ENCODE results near the gene NTF4. TPM values are rescaled to one million over a fixed set of nuclear protein-coding genes. Genes with fewer than 3 reads are reported as not detected.
"Not testable (repeated sequence)": the region's sequence is repeated elsewhere in the genome, so short reads cannot be mapped to it uniquely, and the experiment has no call there.

Gene NTF4
- total and polyA plus RNA-seq, 7 donors, result 1.8 to 7.4 (median 5.6) TPM

DNA sequence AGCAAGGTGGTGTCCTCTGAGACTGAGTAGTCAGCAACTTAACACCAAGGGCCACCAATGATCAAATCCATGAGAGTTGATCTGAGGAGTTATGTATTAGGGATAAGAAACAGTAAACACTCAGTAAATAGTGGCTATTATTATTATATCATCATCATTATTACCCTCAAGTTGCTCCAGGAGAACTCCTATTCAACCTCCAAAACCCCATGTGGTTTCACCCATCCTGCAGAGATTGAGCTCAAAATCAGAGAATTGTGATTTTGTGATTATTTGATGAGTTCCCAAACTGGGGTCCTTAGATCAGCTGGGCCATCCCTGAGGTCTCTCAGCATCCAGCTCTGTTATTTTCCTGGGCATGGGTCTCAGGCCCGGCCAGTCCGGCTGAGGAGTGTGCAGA lies 3.6 kb downstream of the NTF4 start:
- no peak for ATAC-seq
- DNase-seq, result no peak
- 96 to 100% (median 100%) methylated on average over 2 of the region's 2 CpGs for WGBS, 3 donors
- H3K27me3 ChIP-seq (ENCODE audit: insufficient read depth in 3 of 3, low read length in 2 of 3), result no peaks in the 10 kb centered on the region
- intact Hi-C loops (cut with DNase I), result no loop called here
- no peak overlapping the region for H3K4me3 ChIP-seq
- TF ChIP-seq, protein P1, sequence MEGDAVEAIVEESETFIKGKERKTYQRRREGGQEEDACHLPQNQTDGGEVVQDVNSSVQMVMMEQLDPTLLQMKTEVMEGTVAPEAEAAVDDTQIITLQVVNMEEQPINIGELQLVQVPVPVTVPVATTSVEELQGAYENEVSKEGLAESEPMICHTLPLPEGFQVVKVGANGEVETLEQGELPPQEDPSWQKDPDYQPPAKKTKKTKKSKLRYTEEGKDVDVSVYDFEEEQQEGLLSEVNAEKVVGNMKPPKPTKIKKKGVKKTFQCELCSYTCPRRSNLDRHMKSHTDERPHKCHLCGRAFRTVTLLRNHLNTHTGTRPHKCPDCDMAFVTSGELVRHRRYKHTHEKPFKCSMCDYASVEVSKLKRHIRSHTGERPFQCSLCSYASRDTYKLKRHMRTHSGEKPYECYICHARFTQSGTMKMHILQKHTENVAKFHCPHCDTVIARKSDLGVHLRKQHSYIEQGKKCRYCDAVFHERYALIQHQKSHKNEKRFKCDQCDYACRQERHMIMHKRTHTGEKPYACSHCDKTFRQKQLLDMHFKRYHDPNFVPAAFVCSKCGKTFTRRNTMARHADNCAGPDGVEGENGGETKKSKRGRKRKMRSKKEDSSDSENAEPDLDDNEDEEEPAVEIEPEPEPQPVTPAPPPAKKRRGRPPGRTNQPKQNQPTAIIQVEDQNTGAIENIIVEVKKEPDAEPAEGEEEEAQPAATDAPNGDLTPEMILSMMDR (IDR thresholded peaks at IDR 0.05), result no peak
- no peaks in the 10 kb centered on the region for H3K9me3 ChIP-seq
- H3K36me3 ChIP-seq (ENCODE audit: insufficient read depth in 1 of 2, low read depth in 1 of 2), result no peaks in the 10 kb centered on the region
- H3K27ac ChIP-seq, result no peak overlapping the region
- peaks cover 11% of the 10 kb centered on the region for H3K4me1 ChIP-seq

GRCh38 chr19:49059053-49059452 lies 5.6 kb downstream of the NTF4 start:
- 28 to 38% (median 34%) methylated on average over 9 of the region's 9 CpGs for WGBS, 3 donors
- Histone ChIP-seq H3K36me3 (ENCODE audit: insufficient read depth in 1 of 2, low read depth in 1 of 2) (no peaks in the 10 kb centered on the region), H3K4me3 (no peak overlapping the region), H3K4me1 (peaks cover 5% of the 10 kb centered on the region), H3K9me3 (no peaks in the 10 kb centered on the region), H3K27me3 (ENCODE audit: insufficient read depth in 3 of 3, low read length in 2 of 3) (no peaks in the 10 kb centered on the region), H3K27ac (no peak overlapping the region)
- TF ChIP-seq, protein P1 (IDR thresholded peaks at IDR 0.05), result no peak
- intact Hi-C loops (cut with DNase I), result loop anchor here in 1 of 2 donors (5.0 kb wide), 1 partner anchor 47 kb away; no protein-coding TSS in a partner anchor
- ATAC-seq, result no peak
- no peak for DNase-seq

DNA sequence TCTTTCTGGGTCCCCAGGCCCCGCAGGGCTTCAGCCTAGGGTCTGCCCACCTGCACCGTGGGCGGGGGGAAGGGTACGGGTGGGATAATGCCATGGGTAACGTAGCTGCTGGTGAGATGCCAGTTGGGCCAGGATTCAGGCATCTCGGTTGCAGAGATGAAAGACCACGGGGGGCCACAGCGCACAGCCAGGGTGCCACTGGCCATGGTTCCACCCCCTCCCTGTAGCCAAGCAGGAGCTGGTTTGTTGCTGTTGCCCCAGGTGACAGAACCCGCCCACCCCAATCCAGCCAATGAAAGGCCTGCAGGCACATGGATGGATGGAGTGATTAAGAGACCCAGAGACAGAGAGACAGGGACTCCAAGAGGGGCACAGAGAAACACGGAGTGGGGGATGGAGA lies 6.1 kb downstream of the NTF4 start:
- no peaks in the 10 kb centered on the region for H3K9me3 ChIP-seq
- DNase-seq (peak; percentile 54 to 84), ATAC-seq (peak; percentile 54 to 82 (median 70))
- peak overlapping the region; percentile 82 for H3K4me3 ChIP-seq
- no peaks in the 10 kb centered on the region for H3K27me3 ChIP-seq (ENCODE audit: insufficient read depth in 3 of 3, low read length in 2 of 3)
- no peaks in the 10 kb centered on the region for H3K36me3 ChIP-seq (ENCODE audit: insufficient read depth in 1 of 2, low read depth in 1 of 2)
- intact Hi-C loops (cut with DNase I), result loop anchor here in 1 of 2 donors (5.0 kb wide), 1 partner anchor 46 kb away; no protein-coding TSS in a partner anchor
- peaks cover 5% of the 10 kb centered on the region for H3K4me1 ChIP-seq
- WGBS, 3 donors, result 32 to 46% (median 39%) methylated on average over 10 of the region's 10 CpGs
- TF ChIP-seq, protein P1 (IDR thresholded peaks at IDR 0.05), result no peak
- no peak overlapping the region for H3K27ac ChIP-seq

GRCh38 chr19:49057636-49058234 lies 6.9 kb downstream of the NTF4 start, which contains the start of gene CGB7:
CGB7 (minus strand) TSS chr19:49057749; CDS start chr19:49055375, 2,374 bp downstream.
- TF ChIP-seq, protein P1 (IDR thresholded peaks at IDR 0.05), result no peak
- H3K9me3 ChIP-seq, result no peaks in the 10 kb centered on the region
- DNase-seq (peak; percentile 76 to 84), ATAC-seq (peak; percentile 67 to 82 (median 72))
- no peaks in the 10 kb centered on the region for H3K36me3 ChIP-seq (ENCODE audit: insufficient read depth in 1 of 2, low read depth in 1 of 2)
- intact Hi-C loops (cut with DNase I), result loop anchor here in 1 of 2 donors (5.0 kb wide), 1 partner anchor 45 kb away; no protein-coding TSS in a partner anchor
- peak within 1 kb of the TSS; percentile 82 for H3K4me3 ChIP-seq
- no peaks in the 10 kb centered on the region for H3K27me3 ChIP-seq (ENCODE audit: insufficient read depth in 3 of 3, low read length in 2 of 3)
- peak within 1 kb of the TSS; percentile 67 for H3K27ac ChIP-seq
- H3K4me1 ChIP-seq, result peaks cover 5% of the 10 kb centered on the region
- WGBS, 3 donors, result 1 to 2% (median 2%) methylated on average over 34 to 38 of the region's 38 CpGs

- WGBS, 3 donors, result 1 to 3% (median 2%) methylated on average over 23 to 34 of the region's 34 CpGs
- not testable (repeated sequence) for H3K4me1 ChIP-seq; DNase-seq; H3K9me3 ChIP-seq; H3K27me3 ChIP-seq (ENCODE audit: insufficient read depth in 3 of 3, low read length in 2 of 3); H3K36me3 ChIP-seq (ENCODE audit: insufficient read depth in 1 of 2, low read depth in 1 of 2)
- peak overlapping the region; percentile 82 for H3K4me3 ChIP-seq
- ATAC-seq, result peak; percentile 4 to 31 (median 14)
- H3K27ac ChIP-seq, result peak overlapping the region; percentile 67
- intact Hi-C loops (cut with DNase I), result loop anchor here in 1 of 2 donors (5.0 kb wide), 1 partner anchor 45 kb away; no protein-coding TSS in a partner anchor
These were observed 7.6 kb downstream of the NTF4 start for GRCh38 chr19:49056902-49057596.

All from psoas muscle (tissue), 8 donors.